ENCODE measurements around the gene MOV10. TPM values are rescaled to one million over a fixed set of nuclear protein-coding genes. Genes with fewer than 3 reads are reported as not detected.

Gene MOV10
- 24.4 to 33.8 TPM (median 29.7 TPM) in 5 replicates for total RNA-seq (2022; extraction: Qiagen RNA extraction)

DNA sequence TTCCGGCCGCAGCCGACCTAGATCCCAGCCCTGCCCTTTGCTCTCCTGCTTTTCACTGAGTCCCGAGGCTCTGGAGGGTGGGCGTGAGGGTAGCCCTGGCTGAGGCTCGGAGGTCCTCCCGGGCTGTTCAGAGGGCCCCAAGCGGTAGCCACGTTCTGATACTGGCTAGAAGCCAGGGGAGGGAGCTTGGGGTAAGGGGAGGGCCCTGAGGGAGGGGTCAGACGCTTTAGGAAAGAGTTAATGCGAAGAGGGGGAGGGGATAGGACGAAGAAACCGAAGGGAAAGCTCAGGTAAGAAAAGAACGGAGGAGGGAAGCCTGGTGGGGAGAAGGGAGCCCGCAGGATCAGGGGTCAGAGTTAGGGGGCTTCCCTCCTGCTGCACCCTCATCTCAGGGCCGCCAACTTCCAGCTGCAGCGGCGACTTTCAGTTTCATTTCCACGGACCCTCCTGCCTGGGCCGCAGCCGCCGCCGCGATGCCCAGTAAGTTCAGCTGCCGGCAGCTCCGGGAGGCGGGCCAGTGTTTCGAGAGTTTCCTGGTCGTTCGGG lies at the start of gene MOV10:
Gene MOV10, plus strand, starts transcription at position 220 of the 546 bp plus-strand sequence. Its CDS starts 254 bp downstream, at position 474.

DNA sequence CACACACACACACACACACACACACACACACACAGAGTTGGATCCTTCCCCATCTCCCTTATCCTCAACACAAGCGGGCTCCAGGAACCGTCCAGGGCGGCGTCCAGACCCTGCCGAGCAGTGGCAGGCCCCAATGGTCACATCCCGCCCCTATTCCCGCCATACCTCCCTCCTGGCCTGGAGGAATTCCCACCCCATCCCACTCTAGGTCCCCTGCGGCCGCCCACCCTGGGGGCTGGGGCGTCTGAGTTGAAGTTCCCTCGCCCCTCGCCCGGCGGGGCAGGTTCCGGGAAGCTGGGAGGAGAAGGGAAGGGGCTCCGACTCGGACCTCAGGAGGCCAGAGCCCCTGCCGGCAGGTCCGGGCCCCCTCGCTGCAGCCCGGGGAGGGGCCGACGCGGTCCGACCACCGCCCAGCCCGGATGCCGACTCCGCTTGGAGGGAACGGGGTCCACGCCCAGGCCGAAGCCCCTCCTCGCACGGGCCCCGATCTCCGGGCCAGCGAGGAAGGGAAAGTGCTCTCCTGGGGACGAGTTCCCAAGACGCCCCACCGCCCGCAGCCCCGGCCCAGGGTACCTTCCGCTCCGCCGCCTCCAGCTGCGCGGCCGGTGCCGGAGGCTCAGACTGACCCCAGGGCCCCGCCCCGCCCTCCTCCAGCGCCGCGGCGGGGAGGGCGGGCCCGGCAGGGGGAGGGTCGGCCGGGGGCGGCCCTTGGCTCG lies 32.2 kb downstream of the MOV10 start, which contains the start of gene RHOC:
Gene RHOC, minus strand, starts transcription at position 623 of the 716 bp plus-strand sequence. CDS start 3,328 bp downstream, outside the sequence.

GRCh38 chr1:112715264-112716053 lies 41.0 kb downstream of the MOV10 start, which contains the start of gene PPM1J:
Gene PPM1J, minus strand, starts transcription at chr1:112715332. Its CDS starts 31 bp downstream, at chr1:112715301.

Other genes starting within 250 kb of the MOV10 start
- gene WNT2B, start 165.7 kb upstream of the MOV10 start, total RNA-seq (2022; extraction: Qiagen RNA extraction) = 0.12 to 0.28 TPM (median 0.23 TPM) in 5 replicates
- 11.0 to 12.0 TPM (median 11.6 TPM) in 5 replicates for gene ST7L, start 55.5 kb upstream of the MOV10 start, total RNA-seq (2022; extraction: Qiagen RNA extraction)
- gene CAPZA1, start 54.8 kb upstream of the MOV10 start, total RNA-seq (2022; extraction: Qiagen RNA extraction) = 56.0 to 66.5 TPM (median 63.5 TPM) in 5 replicates
- gene RHOC, start 32.5 kb downstream of the MOV10 start, total RNA-seq (2022; extraction: Qiagen RNA extraction) = 351 to 403 TPM (median 363 TPM) in 5 replicates
- 0.75 to 1.3 TPM (median 0.94 TPM) in 5 replicates for gene PPM1J, start 40.7 kb downstream of the MOV10 start, total RNA-seq (2022; extraction: Qiagen RNA extraction)

All from A549 treated with Mapracorat at 1 μM for 4 hours (cell line).